IMR-90 (cell line): ENCODE measurements around the gene PIGH. TPM values are rescaled to one million over a fixed set of nuclear protein-coding genes. Genes with fewer than 3 reads are reported as not detected.

ENCODE experiments used
- ATAC-seq: fragments of 200-7000 bp; cut with Tn5 transposase; 2 replicates; pipeline ENCODE4 v1.9.1; 2020; ENCODE audit warnings: low read depth, mild to moderate bottlenecking, moderate library complexity
- BruUV-seq: library from RNA; stranded (reverse); fragments of 400-500 nt; replicated peaks from 2 replicates; lab custom pipeline; 2021; lab: Mats Ljungman, UMichigan
- CTCF ChIA-PET: fragments of 300-600 bp; formaldehyde crosslinking; extraction: SDS; loops from one replicate; lab custom pipeline; 2021; ENCODE audit warnings: antibody characterized with exemption; lab: Yijun Ruan, JAX
- POLR2A ChIA-PET: fragments of 300-600 bp; sonication (Branson Sonifier 250); formaldehyde crosslinking; loops from one replicate; lab custom pipeline; 2022; ENCODE audit warnings: antibody characterized with exemption; ENCODE audit not compliant: unreplicated experiment; lab: Charles Lee
- DNase-seq: peaks from one replicate; pipeline ENCODE4 v3.0.0; 2013
- H2AFZ ChIP-seq: replicated peaks from 2 replicates; pipeline ENCODE3; 2013; ENCODE audit warnings: low read length, mild to moderate bottlenecking; ENCODE audit not compliant: poor library complexity
- H2AK5ac ChIP-seq: 2 replicates; pipeline ENCODE4 v1.6.1; 2013; ENCODE audit warnings: low read depth, low read length, inconsistent platforms
- H2AK9ac ChIP-seq: replicated peaks from 2 replicates; pipeline ENCODE3; 2013; ENCODE audit warnings: mild to moderate bottlenecking, low read depth, low read length, moderate library complexity; ENCODE audit not compliant: poor library complexity
- H2BK120ac ChIP-seq: 2 replicates; pipeline ENCODE4 v1.6.1; 2013; ENCODE audit warnings: low read depth, low read length, inconsistent platforms
- H2BK15ac ChIP-seq: 3 replicates; pipeline ENCODE4 v1.6.1; 2013; ENCODE audit warnings: low read depth, low read length, inconsistent platforms
- H2BK20ac ChIP-seq: 2 replicates; pipeline ENCODE4 v1.6.1; 2013; ENCODE audit warnings: low read depth, mild to moderate bottlenecking, inconsistent platforms, low read length, moderate library complexity
- H2BK5ac ChIP-seq: 2 replicates; pipeline ENCODE4 v1.6.1; 2013; ENCODE audit warnings: mild to moderate bottlenecking, low read depth, low read length, inconsistent platforms; ENCODE audit not compliant: poor library complexity, severe bottlenecking
- H3K14ac ChIP-seq: replicated peaks from 2 replicates; pipeline ENCODE4 v1.6.1; 2013; ENCODE audit warnings: low read depth, low read length, inconsistent platforms
- H3K18ac ChIP-seq: 2 replicates; pipeline ENCODE4 v1.6.1; 2013; ENCODE audit warnings: low read depth, low read length, control low read depth
- H3K23ac ChIP-seq: 2 replicates; pipeline ENCODE4 v1.6.1; 2013; ENCODE audit warnings: low read depth, low read length, inconsistent platforms
- H3K27ac ChIP-seq: 2 replicates; pipeline ENCODE4 v1.5.1; 2013; ENCODE audit warnings: mild to moderate bottlenecking, control low read depth, low read length; ENCODE audit not compliant: insufficient read depth
- H3K27me3 ChIP-seq: 2 replicates; pipeline ENCODE4 v1.6.1; 2013; ENCODE audit warnings: low read length; ENCODE audit not compliant: control insufficient read depth, insufficient read depth
- H3K36me3 ChIP-seq: 2 replicates; pipeline ENCODE4 v1.6.1; 2013; ENCODE audit warnings: low read length, mixed read lengths; ENCODE audit not compliant: control insufficient read depth, insufficient read depth
- H3K4ac ChIP-seq: 2 replicates; pipeline ENCODE4 v1.6.1; 2013; ENCODE audit warnings: low read depth, low read length, inconsistent platforms
- H3K4me1 ChIP-seq: 2 replicates; pipeline ENCODE4 v1.6.1; 2013; ENCODE audit warnings: low read length, mixed read lengths; ENCODE audit not compliant: control insufficient read depth, insufficient read depth
- H3K4me2 ChIP-seq: 2 replicates; pipeline ENCODE4 v1.6.1; 2013; ENCODE audit warnings: low read depth, mild to moderate bottlenecking, control low read depth, low read length, moderate library complexity
- H3K4me3 ChIP-seq: 2 replicates; pipeline ENCODE4 v1.5.1; 2013; ENCODE audit warnings: low read depth, mild to moderate bottlenecking, control low read depth, low read length, moderate library complexity; ENCODE audit not compliant: insufficient read depth
- H3K56ac ChIP-seq: 2 replicates; pipeline ENCODE4 v1.6.1; 2013; ENCODE audit warnings: low read length, inconsistent platforms; ENCODE audit not compliant: insufficient read depth; ENCODE audit errors: extremely low read depth
- H3K79me1 ChIP-seq, 2 experiments: 2 replicates each; pipeline ENCODE4 v1.6.1; 2013; ENCODE audit warnings: low read length in 2 of 2, inconsistent platforms in 1 of 2, low read depth in 1 of 2
- H3K9ac ChIP-seq: 2 replicates; pipeline ENCODE4 v1.6.1; 2013; ENCODE audit warnings: low read depth, low read length, control low read depth
- H3K9me1 ChIP-seq: 2 replicates; pipeline ENCODE4 v1.6.1; 2013; ENCODE audit warnings: low read length, inconsistent platforms; ENCODE audit not compliant: insufficient read depth
- H3K9me3 ChIP-seq: 2 replicates; pipeline ENCODE4 v1.6.1; 2013; ENCODE audit warnings: low read length; ENCODE audit not compliant: control insufficient read depth, insufficient read depth
- H4K20me1 ChIP-seq: 2 replicates; pipeline ENCODE4 v1.6.1; 2013; ENCODE audit warnings: low read length, inconsistent platforms; ENCODE audit not compliant: insufficient read depth
- H4K5ac ChIP-seq: 2 replicates; pipeline ENCODE4 v1.6.1; 2013; ENCODE audit warnings: mild to moderate bottlenecking, low read depth, low read length, control low read depth
- H4K8ac ChIP-seq, 2 experiments: 2 replicates each; pipeline ENCODE4 v1.6.1; 2013; ENCODE audit warnings: low read depth in 2 of 2, low read length in 2 of 2, control low read depth in 1 of 2, inconsistent platforms in 1 of 2
- H4K91ac ChIP-seq: 2 replicates; pipeline ENCODE4 v1.6.1; 2013; ENCODE audit warnings: low read depth, low read length, inconsistent platforms; ENCODE audit not compliant: insufficient read depth
- BHLHE40 ChIP-seq: fragments of 150-350 bp; IDR thresholded peaks from 2 replicates; pipeline ENCODE4 v1.6.1; 2016; ENCODE audit warnings: mild to moderate bottlenecking, low read depth, low read length
- CEBPB ChIP-seq: IDR thresholded peaks from 2 replicates; pipeline ENCODE4 v1.6.1; 2012; ENCODE audit warnings: low read depth, low read length, improper control_type of control experiment
- CHD1 ChIP-seq: IDR thresholded peaks from 2 replicates; pipeline ENCODE4 v1.6.1; 2012; ENCODE audit warnings: low read depth, low read length, improper control_type of control experiment
- CTCF ChIP-seq: conservative IDR thresholded peaks from 2 replicates; pipeline ENCODE4 v1.5.1; 2012; ENCODE audit warnings: mild to moderate bottlenecking, low read depth, low read length, improper control_type of control experiment
- FOS ChIP-seq: fragments of 150-350 bp; IDR thresholded peaks from 2 replicates; pipeline ENCODE4 v1.6.1; 2016; ENCODE audit warnings: low read depth, low read length
- MAFK ChIP-seq: IDR thresholded peaks from 2 replicates; pipeline ENCODE4 v1.6.1; 2012; ENCODE audit warnings: low read depth, low read length, improper control_type of control experiment
- MAZ ChIP-seq: IDR thresholded peaks from 2 replicates; pipeline ENCODE4 v1.6.1; 2012; ENCODE audit warnings: low read depth, mild to moderate bottlenecking, low read length, improper control_type of control experiment, moderate library complexity, borderline replicate concordance
- MXI1 ChIP-seq: IDR thresholded peaks from 2 replicates; pipeline ENCODE4 v1.6.1; 2012; ENCODE audit warnings: low read depth, mild to moderate bottlenecking, low read length, moderate library complexity, borderline replicate concordance
- NFE2L2 ChIP-seq: fragments of 150-350 bp; IDR thresholded peaks from 2 replicates; pipeline ENCODE4 v1.6.1; 2016; ENCODE audit warnings: low read depth, mild to moderate bottlenecking, low read length
- POLR2A ChIP-seq: IDR thresholded peaks from 2 replicates; pipeline ENCODE4 v1.6.1; 2012; ENCODE audit warnings: mild to moderate bottlenecking, low read depth, low read length
- RAD21 ChIP-seq: IDR thresholded peaks from 2 replicates; pipeline ENCODE4 v1.6.1; 2012; ENCODE audit warnings: low read length, improper control_type of control experiment
- RCOR1 ChIP-seq: IDR thresholded peaks from 2 replicates; pipeline ENCODE4 v1.6.1; 2012; ENCODE audit warnings: mild to moderate bottlenecking, low read length, improper control_type of control experiment; ENCODE audit not compliant: insufficient replicate concordance
- RFX5 ChIP-seq: IDR thresholded peaks from 2 replicates; pipeline ENCODE4 v1.8.0; 2012; ENCODE audit warnings: low read depth, mild to moderate bottlenecking, low read length, moderate library complexity
- SMC3 ChIP-seq: fragments of 150-350 bp; IDR thresholded peaks from 2 replicates; pipeline ENCODE4 v1.6.1; 2016; ENCODE audit warnings: low read depth, mild to moderate bottlenecking, antibody characterized with exemption, low read length, moderate library complexity
- WGBS, 2 experiments: methylation state at CpG; one replicate each; pipeline versions ENCODE4 v1.1.5 to v1.1.7; 2013; ENCODE audit warnings: missing lambda C conversion rate in 2 of 2; ENCODE audit not compliant: insufficient read length in 1 of 2; ENCODE audit errors: extremely low coverage in 2 of 2; 5-methylcytosine and 5-hydroxymethylcytosine counted together
- dilution Hi-C: fragments of 300-500 bp; cut with HindIII; formaldehyde crosslinking; loops from one replicate; pipeline ENCODE4 v1.14.3; 2018; ENCODE audit warnings: low sequenced_read_pairs; ENCODE audit not compliant: unreplicated experiment
- in situ Hi-C: fragments of 300-500 bp; cut with MboI; formaldehyde crosslinking; loops from 3 replicates; pipeline ENCODE4 v1.14.3; 2019; ENCODE audit warnings: low sequenced_read_pairs, inconsistent platforms, mixed read lengths
- intact Hi-C: fragments of 100-400 bp; cut with micrococcal nuclease; formaldehyde crosslinking; loops from 2 replicates; pipeline ENCODE4 v1.10.0; 2022
- polyA plus RNA-seq, 3 experiments: library from polyadenylated mRNA; depleted of rRNA; stranded (reverse); fragments of >200 nt; gene quantifications; 2 replicates each; pipeline ENCODE4 v1.2.3, GENCODE V29; 2012; ENCODE audit warnings: low replicate concordance in 1 of 3
- total RNA-seq: library from RNA; depleted of rRNA; stranded (reverse); fragments of >200 nt; gene quantifications from 2 replicates; pipeline ENCODE4 v1.2.3, GENCODE V29; 2012
- TF ChIP-seq, protein P1 (sequence below): fragments of 150-350 bp; IDR thresholded peaks from 2 replicates; pipeline ENCODE4 v1.6.1; 2016; ENCODE audit warnings: low read depth, mild to moderate bottlenecking, low read length, moderate library complexity, borderline replicate concordance
- TF ChIP-seq, protein P2 (sequence below): fragments of 150-350 bp; IDR thresholded peaks from 2 replicates; pipeline ENCODE4 v1.6.1; 2017; ENCODE audit warnings: mild to moderate bottlenecking, antibody characterized with exemption, low read length, low read depth

PIGH gene
- total and polyA plus RNA-seq, 2 of the 4 experiments (the other 2 are of a cell fraction) = 7.9 to 13.5 TPM

DNA sequence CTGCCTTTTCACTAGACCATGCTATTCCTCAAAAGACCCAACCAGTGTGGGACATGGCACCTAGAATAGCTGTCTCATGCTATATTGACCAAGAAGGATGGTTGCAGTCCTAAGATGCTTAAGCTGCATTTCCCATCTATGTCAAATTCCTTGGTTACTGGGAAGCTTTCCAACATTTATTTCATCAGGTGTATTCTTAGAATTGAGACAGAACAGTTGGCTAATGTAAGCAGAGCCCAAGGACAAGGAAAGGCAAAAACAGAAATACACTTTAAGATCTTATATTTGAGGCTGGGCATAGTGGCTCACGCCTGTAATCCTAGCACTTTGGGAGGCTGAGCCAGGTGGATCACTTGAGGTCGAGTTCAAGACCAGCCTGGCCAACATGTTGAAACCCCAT is 44.4 kb upstream of the PIGH start:
- H2BK120ac ChIP-seq = no peak overlapping the region
- BruUV-seq = no TSS peak
- H3K36me3 ChIP-seq = peaks cover 14% of the 10 kb centered on the region
- in situ Hi-C loops = no loop called here
- intact Hi-C loops = no loop called here
- POLR2A ChIA-PET = no interaction called here
- no peak overlapping the region for H3K18ac ChIP-seq
- H3K4ac ChIP-seq = no peak overlapping the region
- ATAC-seq (no peak; the same call in 1 of the 2 replicates), DNase-seq (peak; percentile 28)
- TF ChIP-seq MAFK = no peak
- TF ChIP-seq CTCF = no peak
- no peak for TF ChIP-seq RAD21
- no peak for TF ChIP-seq BHLHE40
- no peak for TF ChIP-seq RCOR1
- no peak for TF ChIP-seq MAZ
- TF ChIP-seq SMC3 = no peak
- no peak for TF ChIP-seq RFX5
- TF ChIP-seq, protein P1, sequence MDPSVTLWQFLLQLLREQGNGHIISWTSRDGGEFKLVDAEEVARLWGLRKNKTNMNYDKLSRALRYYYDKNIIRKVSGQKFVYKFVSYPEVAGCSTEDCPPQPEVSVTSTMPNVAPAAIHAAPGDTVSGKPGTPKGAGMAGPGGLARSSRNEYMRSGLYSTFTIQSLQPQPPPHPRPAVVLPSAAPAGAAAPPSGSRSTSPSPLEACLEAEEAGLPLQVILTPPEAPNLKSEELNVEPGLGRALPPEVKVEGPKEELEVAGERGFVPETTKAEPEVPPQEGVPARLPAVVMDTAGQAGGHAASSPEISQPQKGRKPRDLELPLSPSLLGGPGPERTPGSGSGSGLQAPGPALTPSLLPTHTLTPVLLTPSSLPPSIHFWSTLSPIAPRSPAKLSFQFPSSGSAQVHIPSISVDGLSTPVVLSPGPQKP = no peak
- TF ChIP-seq CHD1 = no peak
- TF ChIP-seq POLR2A = no peak
- TF ChIP-seq CEBPB = no peak
- TF ChIP-seq FOS = no peak
- TF ChIP-seq, protein P2, sequence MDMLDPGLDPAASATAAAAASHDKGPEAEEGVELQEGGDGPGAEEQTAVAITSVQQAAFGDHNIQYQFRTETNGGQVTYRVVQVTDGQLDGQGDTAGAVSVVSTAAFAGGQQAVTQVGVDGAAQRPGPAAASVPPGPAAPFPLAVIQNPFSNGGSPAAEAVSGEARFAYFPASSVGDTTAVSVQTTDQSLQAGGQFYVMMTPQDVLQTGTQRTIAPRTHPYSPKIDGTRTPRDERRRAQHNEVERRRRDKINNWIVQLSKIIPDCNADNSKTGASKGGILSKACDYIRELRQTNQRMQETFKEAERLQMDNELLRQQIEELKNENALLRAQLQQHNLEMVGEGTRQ = no peak
- no peak for TF ChIP-seq MXI1
- no peak for TF ChIP-seq NFE2L2
- no peak overlapping the region for H3K23ac ChIP-seq
- no peak overlapping the region for H2BK20ac ChIP-seq
- CTCF ChIA-PET = interaction anchor here (0.9 kb wide), 1 partner anchor 23 kb away, joined by 3 read pairs; no protein-coding TSS in a partner anchor
- H3K79me1 ChIP-seq = no peaks in the 10 kb centered on the region
- no peak overlapping the region for H3K56ac ChIP-seq
- H3K4me3 ChIP-seq = no peak overlapping the region
- no peak overlapping the region for H3K27ac ChIP-seq
- H4K91ac ChIP-seq = no peak overlapping the region
- H4K20me1 ChIP-seq = no peaks in the 10 kb centered on the region
- H4K8ac ChIP-seq = no peak overlapping the region
- H3K27me3 ChIP-seq = no peaks in the 10 kb centered on the region
- H3K9me3 ChIP-seq = no peaks in the 10 kb centered on the region
- H3K4me2 ChIP-seq = no peak overlapping the region
- H2AFZ ChIP-seq = no peak overlapping the region
- H2BK5ac ChIP-seq = no peak overlapping the region
- dilution Hi-C loops = no loop called here
- H2AK5ac ChIP-seq = no peak overlapping the region
- H2AK9ac ChIP-seq = no peak overlapping the region
- no CpG with 5 or more reads among the region's 2 CpGs for WGBS, 2 experiments
- H3K14ac ChIP-seq = no peak overlapping the region
- no peak overlapping the region for H2BK15ac ChIP-seq
- H3K9ac ChIP-seq = no peak overlapping the region
- no peak overlapping the region for H4K5ac ChIP-seq
- H3K4me1 ChIP-seq = no peaks in the 10 kb centered on the region
- H3K9me1 ChIP-seq = peaks cover 3% of the 10 kb centered on the region; the same call in 1 of the 2 replicates
